GM12865 (cell line): Measurements from ENCODE around the gene TTLL5.

Source experiments
- DNase-seq: peaks from one replicate; pipeline ENCODE4 v3.0.0; 2010; ENCODE audit warnings: low read depth
- H3K4me3 ChIP-seq: 2 replicates; pipeline ENCODE4 v1.5.1; 2011; ENCODE audit warnings: mild to moderate bottlenecking, low read depth, low read length, control low read depth
- TF ChIP-seq, protein P1 (sequence below): IDR thresholded peaks from 2 replicates; pipeline ENCODE4 v1.5.1; 2011; ENCODE audit warnings: low read length, control low read depth, low read depth, inconsistent platforms; ENCODE audit not compliant: insufficient read depth; ENCODE audit errors: missing control alignments

Gene TTLL5

DNA sequence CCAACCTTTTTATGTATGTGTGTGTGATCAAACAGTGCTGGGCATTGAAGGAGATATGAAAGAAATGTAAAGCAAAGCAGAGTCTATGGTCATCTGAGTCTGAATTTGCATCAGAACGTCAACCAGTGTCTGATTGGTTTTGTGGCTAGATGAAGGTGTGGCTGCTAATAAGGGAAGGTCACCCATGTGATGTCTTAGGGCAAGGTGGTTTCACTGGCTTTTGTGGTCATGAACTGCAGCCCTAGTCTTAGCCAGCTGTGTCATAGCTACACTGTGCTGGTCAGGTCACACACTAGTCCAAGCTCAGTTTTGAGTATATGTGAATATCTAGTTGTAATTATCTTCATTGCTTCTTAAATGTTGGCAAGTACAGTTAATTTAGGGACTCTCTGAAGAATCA is 214.9 kb downstream of the TTLL5 start:
- DNase-seq, result peak; percentile 88
- H3K4me3 ChIP-seq, result no peak overlapping the region
- TF ChIP-seq, protein P1, sequence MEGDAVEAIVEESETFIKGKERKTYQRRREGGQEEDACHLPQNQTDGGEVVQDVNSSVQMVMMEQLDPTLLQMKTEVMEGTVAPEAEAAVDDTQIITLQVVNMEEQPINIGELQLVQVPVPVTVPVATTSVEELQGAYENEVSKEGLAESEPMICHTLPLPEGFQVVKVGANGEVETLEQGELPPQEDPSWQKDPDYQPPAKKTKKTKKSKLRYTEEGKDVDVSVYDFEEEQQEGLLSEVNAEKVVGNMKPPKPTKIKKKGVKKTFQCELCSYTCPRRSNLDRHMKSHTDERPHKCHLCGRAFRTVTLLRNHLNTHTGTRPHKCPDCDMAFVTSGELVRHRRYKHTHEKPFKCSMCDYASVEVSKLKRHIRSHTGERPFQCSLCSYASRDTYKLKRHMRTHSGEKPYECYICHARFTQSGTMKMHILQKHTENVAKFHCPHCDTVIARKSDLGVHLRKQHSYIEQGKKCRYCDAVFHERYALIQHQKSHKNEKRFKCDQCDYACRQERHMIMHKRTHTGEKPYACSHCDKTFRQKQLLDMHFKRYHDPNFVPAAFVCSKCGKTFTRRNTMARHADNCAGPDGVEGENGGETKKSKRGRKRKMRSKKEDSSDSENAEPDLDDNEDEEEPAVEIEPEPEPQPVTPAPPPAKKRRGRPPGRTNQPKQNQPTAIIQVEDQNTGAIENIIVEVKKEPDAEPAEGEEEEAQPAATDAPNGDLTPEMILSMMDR, result no peak

DNA sequence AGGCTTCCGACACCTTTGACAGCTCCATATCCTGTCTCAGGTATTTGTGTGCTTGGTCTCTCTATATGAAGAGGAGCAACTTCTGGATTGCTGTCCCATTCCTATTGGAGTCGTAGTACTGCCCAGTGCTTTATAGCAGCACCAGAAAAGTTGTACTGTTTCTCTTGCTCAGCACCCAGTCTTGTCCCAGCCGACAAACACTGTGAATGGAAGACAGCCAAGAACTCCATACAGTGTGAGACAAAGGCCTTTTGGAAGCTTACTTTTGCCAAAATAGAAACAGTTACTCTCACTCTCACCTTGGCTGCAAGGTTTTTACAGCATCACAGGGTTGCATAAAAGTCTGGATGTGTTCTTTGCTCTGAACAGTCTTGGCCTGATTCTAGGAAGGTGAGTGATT is 215.5 kb downstream of the TTLL5 start:
- H3K4me3 ChIP-seq, result no peak overlapping the region
- DNase-seq, result no peak
- TF ChIP-seq, protein P1, result no peak

DNA sequence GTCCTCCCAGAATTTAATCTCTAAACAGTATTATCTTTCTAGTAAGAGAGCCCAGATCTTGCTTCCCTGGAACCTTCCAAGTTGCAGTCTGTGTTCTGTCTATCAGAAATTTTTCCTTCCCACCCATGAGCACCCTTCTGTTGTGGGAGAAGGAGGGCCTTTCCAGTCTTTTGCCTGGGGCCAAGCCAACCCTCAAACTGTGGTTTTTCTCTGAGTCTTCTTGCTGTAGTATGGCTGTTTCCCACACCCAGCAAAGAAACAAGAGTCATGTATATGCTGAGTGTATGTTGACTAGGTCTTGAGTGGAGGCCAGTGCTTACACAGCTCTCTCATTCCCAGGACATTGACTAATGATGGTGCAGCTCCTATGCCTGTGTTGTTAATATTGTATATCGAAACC is 216.2 kb downstream of the TTLL5 start:
- TF ChIP-seq, protein P1, result no peak
- no peak overlapping the region for H3K4me3 ChIP-seq
- DNase-seq, result no peak

DNA sequence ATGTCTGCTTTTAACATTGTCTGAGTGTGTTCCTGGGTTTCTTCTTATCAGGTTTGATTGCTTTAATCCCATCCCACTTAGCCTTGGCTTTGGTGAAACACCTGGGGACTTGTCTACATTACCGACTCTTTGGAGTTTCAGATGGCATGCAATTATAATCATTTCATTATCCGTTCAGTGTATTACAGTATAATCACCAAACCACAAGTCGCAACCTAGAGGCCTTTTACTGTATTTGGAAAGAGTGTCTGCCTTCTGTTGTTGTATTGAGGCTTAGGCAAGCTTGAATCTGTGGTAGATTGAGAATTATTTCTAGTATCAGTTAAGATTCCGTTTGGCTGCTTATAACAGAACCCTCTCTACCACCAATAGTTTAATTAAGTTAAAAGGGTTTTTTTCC is 216.8 kb downstream of the TTLL5 start:
- no peak for DNase-seq
- no peak overlapping the region for H3K4me3 ChIP-seq
- TF ChIP-seq, protein P1, result no peak

DNA sequence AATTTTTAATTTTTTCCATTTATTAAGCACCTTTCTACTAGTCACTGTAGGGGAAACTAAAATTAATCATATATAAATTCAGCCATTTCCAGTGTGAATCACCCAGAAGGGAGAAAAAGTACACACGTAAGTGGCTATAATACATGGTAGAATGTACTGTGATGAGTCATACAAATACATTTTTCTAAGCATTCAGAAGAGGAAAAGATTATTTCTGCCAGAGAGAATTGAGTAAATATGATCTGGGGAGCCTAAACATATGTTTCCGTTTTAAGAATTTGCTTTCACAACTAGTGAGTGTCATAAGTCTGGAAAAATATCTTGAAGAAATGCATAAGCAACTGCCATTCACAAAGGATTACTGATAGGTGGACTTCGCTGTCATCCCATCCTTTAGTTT is 218.0 kb downstream of the TTLL5 start:
- peak; percentile 16 for DNase-seq
- no peak overlapping the region for H3K4me3 ChIP-seq
- TF ChIP-seq, protein P1, result no peak

DNA sequence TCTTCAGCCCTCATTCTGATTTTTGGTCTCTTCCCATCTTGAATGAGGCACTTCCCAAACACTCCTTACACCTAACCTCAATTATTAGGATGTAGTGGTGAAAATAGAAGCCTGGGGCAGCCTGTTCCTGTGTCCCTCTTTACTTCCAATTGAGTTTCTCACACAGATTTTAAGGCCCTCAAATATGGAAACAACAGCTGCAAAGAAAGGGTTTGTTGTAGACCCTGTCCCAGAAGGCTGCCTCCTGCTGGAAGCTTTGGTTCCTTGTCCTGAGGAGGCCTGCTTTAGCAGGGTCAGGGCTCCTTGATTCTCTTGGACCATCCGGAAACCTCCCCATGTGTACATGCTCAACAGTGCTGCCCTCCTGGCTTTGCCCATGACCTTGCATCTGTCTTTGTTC is 219.5 kb downstream of the TTLL5 start:
- DNase-seq, result peak; percentile 5
- H3K4me3 ChIP-seq, result no peak overlapping the region
- TF ChIP-seq, protein P1, result peak; percentile 10

DNA sequence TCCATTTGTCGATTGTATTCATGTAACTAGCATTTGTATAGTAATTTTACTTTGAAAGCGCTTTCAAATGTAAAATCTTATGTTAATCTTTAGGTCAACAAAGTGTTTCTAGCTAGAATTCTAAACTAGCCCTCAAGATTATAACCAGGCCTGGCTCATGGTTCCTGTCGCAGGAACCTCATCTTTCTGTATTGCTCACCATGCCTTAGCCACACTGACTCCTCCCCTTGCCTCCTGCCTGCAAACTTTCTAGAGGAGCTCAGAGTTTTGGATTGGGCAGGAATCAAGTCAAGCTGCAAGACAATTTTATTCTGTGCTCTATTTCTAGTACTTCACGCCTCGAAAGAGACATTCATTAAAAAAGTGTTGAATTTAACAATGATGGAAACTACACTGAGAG is 220.9 kb downstream of the TTLL5 start:
- H3K4me3 ChIP-seq, result no peak overlapping the region
- TF ChIP-seq, protein P1, result no peak
- DNase-seq, result no peak
